GM12878 (cell line): ENCODE data around the gene CARD11. TPM values are rescaled to one million over a fixed set of nuclear protein-coding genes. Genes with fewer than 3 reads are reported as not detected.

Experiments used
- ATAC-seq: fragments of 200-7000 bp; cut with Tn5 transposase; 3 replicates; pipeline ENCODE4 v1.9.1; 2020; ENCODE audit warnings: mild to moderate bottlenecking, moderate library complexity
- BruUV-seq: library from RNA; stranded (reverse); fragments of 400-500 nt; replicated peaks from 2 replicates; lab custom pipeline; 2021; lab: Mats Ljungman, UMichigan
- CTCF ChIA-PET: fragments of 300-600 bp; sonication (Branson Sonifier 250); formaldehyde crosslinking; extraction: SDS; loops from one replicate; lab custom pipeline; 2021; ENCODE audit warnings: inconsistent platforms; lab: Yijun Ruan, JAX
- POLR2A ChIA-PET: fragments of 350-600 bp; formaldehyde crosslinking; extraction: SDS; loops from one replicate; lab custom pipeline; 2021; ENCODE audit warnings: inconsistent platforms; lab: Charles Lee
- RAD21 ChIA-PET: fragments of 300-600 bp; sonication (Branson Sonifier 250); formaldehyde crosslinking; loops from one replicate; lab custom pipeline; 2023; ENCODE audit warnings: antibody characterized with exemption; ENCODE audit not compliant: unreplicated experiment; lab: Charles Lee
- SMC1A ChIA-PET: fragments of 300-600 bp; sonication (Branson Sonifier 250); formaldehyde crosslinking; loops from one replicate; lab custom pipeline; 2023; ENCODE audit not compliant: unreplicated experiment, uncharacterized antibody; lab: Charles Lee
- DNase-seq: peaks from one replicate; pipeline ENCODE4 v3.0.0-alpha.2; 2011; ENCODE audit warnings: low read depth, low spot score
- FAIRE-seq: peaks from 3 replicates; lab custom pipeline; 2011; peaks lifted over from hg19 to GRCh38; lab: Jason Lieb, UNC
- H2AFZ ChIP-seq: 2 replicates; pipeline ENCODE4 v1.6.0; 2011; ENCODE audit warnings: low read depth, low read length, control low read depth; ENCODE audit not compliant: control insufficient read depth
- H3K27ac ChIP-seq: 2 replicates; pipeline ENCODE4 v1.5.1; 2011; ENCODE audit warnings: control low read depth; ENCODE audit not compliant: control insufficient read depth, insufficient read depth
- H3K27me3 ChIP-seq, 2 experiments: replicated peaks in 1 of 2; 2 replicates each; pipeline versions ENCODE4 v1.6.0 to v1.6.1; 2011; ENCODE audit warnings: low read length in 1 of 2; ENCODE audit not compliant: control insufficient read depth in 2 of 2, insufficient read depth in 2 of 2
- H3K36me3 ChIP-seq, 2 experiments: 2 replicates each; pipeline ENCODE4 v1.5.1; 2011; ENCODE audit warnings: low read length in 1 of 2; ENCODE audit not compliant: control insufficient read depth in 2 of 2, insufficient read depth in 2 of 2
- H3K4me1 ChIP-seq: 2 replicates; pipeline ENCODE4 v1.6.1; 2011; ENCODE audit warnings: mild to moderate bottlenecking, low read length, moderate library complexity, mixed read lengths; ENCODE audit not compliant: control insufficient read depth, insufficient read depth
- H3K4me2 ChIP-seq: 2 replicates; pipeline ENCODE4 v1.6.0; 2011; ENCODE audit warnings: control low read depth; ENCODE audit not compliant: control insufficient read depth, insufficient read depth
- H3K4me3 ChIP-seq: fragments of 200-600 bp; sonication (generic); 2 replicates; pipeline ENCODE4 v1.5.1; 2016
- H3K79me2 ChIP-seq: 2 replicates; pipeline ENCODE4 v1.6.0; 2011; ENCODE audit warnings: low read length; ENCODE audit not compliant: control insufficient read depth, insufficient read depth
- H3K9ac ChIP-seq: 2 replicates; pipeline ENCODE4 v1.8.0; 2011; ENCODE audit warnings: low read length, control low read depth, mixed read lengths; ENCODE audit not compliant: control insufficient read depth, insufficient read depth
- H3K9me3 ChIP-seq: replicated peaks from 3 replicates; pipeline ENCODE4 v1.5.1; 2011; ENCODE audit warnings: mild to moderate bottlenecking, low read length; ENCODE audit not compliant: control insufficient read depth, insufficient read depth
- H4K20me1 ChIP-seq: 2 replicates; pipeline ENCODE4 v1.6.0; 2011; ENCODE audit not compliant: control insufficient read depth, insufficient read depth
- BHLHE40 ChIP-seq, 2 experiments: fragments of 450-650 bp in 1 of 2; IDR thresholded peaks; 2 replicates each; pipeline ENCODE4 v1.6.1; 2011 to 2017; ENCODE audit warnings: low read depth in 2 of 2, borderline replicate concordance in 1 of 2, improper control_type of control experiment in 1 of 2, low read length in 1 of 2, mild to moderate bottlenecking in 1 of 2
- JUNB ChIP-seq: IDR thresholded peaks from 2 replicates; pipeline ENCODE4 v1.6.1; 2016; ENCODE audit warnings: antibody characterized with exemption, mild to moderate bottlenecking
- LARP7 ChIP-seq: fragments of 450-650 bp; IDR thresholded peaks from 2 replicates; pipeline ENCODE4 v1.6.1; 2017; ENCODE audit warnings: mild to moderate bottlenecking
- RCOR1 ChIP-seq: conservative IDR thresholded peaks from 2 replicates; pipeline ENCODE4 v1.6.1; 2012; ENCODE audit warnings: low read depth, low read length, improper control_type of control experiment
- SMARCA5 ChIP-seq: fragments of 450-650 bp; IDR thresholded peaks from 2 replicates; pipeline ENCODE4 v1.6.1; 2017; ENCODE audit warnings: mild to moderate bottlenecking
- YBX1 ChIP-seq: fragments of 450-650 bp; IDR thresholded peaks from 2 replicates; pipeline ENCODE4 v1.6.1; 2016; ENCODE audit warnings: antibody characterized with exemption
- ZBTB40 ChIP-seq: fragments of 450-650 bp; IDR thresholded peaks from 2 replicates; pipeline ENCODE4 v1.6.1; 2016; ENCODE audit warnings: mild to moderate bottlenecking, moderate library complexity, borderline replicate concordance
- WGBS: methylation state at CpG from one replicate; pipeline ENCODE4 v1.1.6; 2016; ENCODE audit warnings: low lambda C conversion rate; ENCODE audit not compliant: insufficient replicate concordance, insufficient coverage; ENCODE audit errors: missing lambda C conversion rate; 5-methylcytosine and 5-hydroxymethylcytosine counted together
- in situ Hi-C: fragments of 300-500 bp; cut with MboI; formaldehyde crosslinking; loops from 9 replicates; pipeline ENCODE4 v1.14.3; 2018; ENCODE audit warnings: mixed read lengths
- intact Hi-C: fragments of 100-400 bp; cut with micrococcal nuclease; formaldehyde crosslinking; loops from one replicate; pipeline ENCODE4 v1.14.2; 2022; ENCODE audit not compliant: unreplicated experiment
- polyA plus RNA-seq, 11 experiments: library from polyadenylated mRNA; depleted of rRNA in 4 of 11; unstranded in 6 of 11; stranded (reverse) in 5 of 11; fragments of >200 nt; fragmentation: Nextera tagmentation in 4 of 11; fragmentation: Illumina TruSeq in 1 of 11; extraction: Ambion mirVana in 4 of 11; extraction: Trizol in 1 of 11; gene quantifications; 1 replicate in 1 of 11; 2 replicates in 10 of 11; pipeline versions ENCODE4 v1.2.1 to v1.2.3, GENCODE V29; 2011 to 2016; ENCODE audit warnings: inconsistent platforms in 2 of 11, missing spikeins in 2 of 11, low read depth in 1 of 11
- total RNA-seq, 4 experiments: library from RNA; depleted of rRNA in 3 of 4; stranded (reverse); fragments of >200 nt in 3 of 4; fragmentation: Illumina TruSeq in 1 of 4; extraction: Trizol in 1 of 4; gene quantifications; 2 replicates each; pipeline versions ENCODE4 v1.2.1 to v1.2.3, GENCODE V29; 2013 to 2021
- TF ChIP-seq, protein P1 (sequence below): IDR thresholded peaks from 2 replicates; pipeline ENCODE4 v1.6.1; 2012; ENCODE audit warnings: low read length, inconsistent platforms
- TF ChIP-seq, protein P2 (sequence below): IDR thresholded peaks from 2 replicates; pipeline ENCODE4 v1.6.1; 2012; ENCODE audit warnings: improper control_type of control experiment, low read depth, low read length; ENCODE audit not compliant: insufficient replicate concordance

CARD11 gene
- total and polyA plus RNA-seq, 10 of the 15 experiments (the other 5 are each of a cell fraction or from before 2014, with no cell fraction given), result 0.27 to 72.0 (median 28.4) TPM

DNA sequence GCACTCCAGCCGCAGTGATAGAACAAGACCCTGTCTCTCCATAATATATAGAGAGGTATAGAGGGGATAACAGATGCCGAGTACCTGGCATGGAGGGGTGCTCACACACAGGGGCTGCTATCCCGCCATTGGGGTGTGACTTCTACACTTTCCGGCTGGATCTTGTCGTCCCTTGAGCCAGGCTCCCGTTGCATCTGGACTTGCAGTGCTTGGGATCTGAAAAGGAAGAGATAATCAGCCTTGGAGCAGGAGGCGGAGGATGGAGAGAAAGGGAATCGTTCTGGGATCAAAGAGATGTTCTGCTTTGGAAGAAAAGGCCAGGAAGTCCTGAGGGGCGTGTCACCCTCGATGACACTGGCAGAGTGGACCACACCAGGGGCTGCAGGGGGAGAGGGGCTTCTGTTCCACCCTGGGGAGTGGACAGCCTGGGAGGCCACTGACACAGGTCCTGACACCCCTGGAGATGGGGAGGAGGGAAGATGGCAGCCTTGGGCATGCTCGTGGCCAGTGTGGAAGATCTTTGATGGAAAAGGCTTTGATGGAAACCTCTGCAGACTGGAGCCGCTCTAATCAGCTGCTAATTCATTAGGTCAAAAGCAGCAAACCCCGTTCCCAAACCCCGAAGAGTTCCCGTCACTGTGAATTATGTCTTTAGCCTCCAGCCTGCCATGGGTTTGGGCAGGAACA is 85.1 kb downstream of the CARD11 start:
- Histone ChIP-seq H3K36me3 (peaks cover 9 to 23% of the 10 kb centered on the region in 2 experiments; a peak in 3 of 4 replicates), H3K4me3 (no peak overlapping the region), H4K20me1 (no peaks in the 10 kb centered on the region), H3K79me2 (no peaks in the 10 kb centered on the region), H3K4me2 (no peak overlapping the region), H2AFZ (no peak overlapping the region), H3K27me3 (no peaks in the 10 kb centered on the region), H3K9ac (no peak overlapping the region), H3K9me3 (no peaks in the 10 kb centered on the region), H3K4me1 (peaks cover 4% of the 10 kb centered on the region; the same call in 1 of the 2 replicates), H3K27ac (no peak overlapping the region)
- ATAC-seq, result no peak
- no TSS peak for BruUV-seq
- POLR2A ChIA-PET, result no interaction called here
- no peak for FAIRE-seq
- intact Hi-C loops (no loop called here), in situ Hi-C loops (no loop called here)
- no peak for DNase-seq
- RAD21 ChIA-PET, result no interaction called here
- SMC1A ChIA-PET, result no interaction called here
- CTCF ChIA-PET, result interaction anchor here (1.4 kb wide), 1 partner anchor 108 kb away, joined by 3 read pairs; no protein-coding TSS in a partner anchor
- WGBS, result 92% methylated on average over 15 of the region's 15 CpGs
- TF ChIP-seq LARP7 (no peak), JUNB (no peak), ZBTB40 (no peak), BHLHE40 (IDR thresholded peaks at IDR 0.05; ENCODE audit: borderline replicate concordance in 1 of 2, low read depth in 2 of 2, low read length in 1 of 2) (no peak), RCOR1 (no peak), YBX1 (no peak), SMARCA5 (no peak)
- TF ChIP-seq, protein P1, sequence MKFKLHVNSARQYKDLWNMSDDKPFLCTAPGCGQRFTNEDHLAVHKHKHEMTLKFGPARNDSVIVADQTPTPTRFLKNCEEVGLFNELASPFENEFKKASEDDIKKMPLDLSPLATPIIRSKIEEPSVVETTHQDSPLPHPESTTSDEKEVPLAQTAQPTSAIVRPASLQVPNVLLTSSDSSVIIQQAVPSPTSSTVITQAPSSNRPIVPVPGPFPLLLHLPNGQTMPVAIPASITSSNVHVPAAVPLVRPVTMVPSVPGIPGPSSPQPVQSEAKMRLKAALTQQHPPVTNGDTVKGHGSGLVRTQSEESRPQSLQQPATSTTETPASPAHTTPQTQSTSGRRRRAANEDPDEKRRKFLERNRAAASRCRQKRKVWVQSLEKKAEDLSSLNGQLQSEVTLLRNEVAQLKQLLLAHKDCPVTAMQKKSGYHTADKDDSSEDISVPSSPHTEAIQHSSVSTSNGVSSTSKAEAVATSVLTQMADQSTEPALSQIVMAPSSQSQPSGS, result no peak
- TF ChIP-seq, protein P2, sequence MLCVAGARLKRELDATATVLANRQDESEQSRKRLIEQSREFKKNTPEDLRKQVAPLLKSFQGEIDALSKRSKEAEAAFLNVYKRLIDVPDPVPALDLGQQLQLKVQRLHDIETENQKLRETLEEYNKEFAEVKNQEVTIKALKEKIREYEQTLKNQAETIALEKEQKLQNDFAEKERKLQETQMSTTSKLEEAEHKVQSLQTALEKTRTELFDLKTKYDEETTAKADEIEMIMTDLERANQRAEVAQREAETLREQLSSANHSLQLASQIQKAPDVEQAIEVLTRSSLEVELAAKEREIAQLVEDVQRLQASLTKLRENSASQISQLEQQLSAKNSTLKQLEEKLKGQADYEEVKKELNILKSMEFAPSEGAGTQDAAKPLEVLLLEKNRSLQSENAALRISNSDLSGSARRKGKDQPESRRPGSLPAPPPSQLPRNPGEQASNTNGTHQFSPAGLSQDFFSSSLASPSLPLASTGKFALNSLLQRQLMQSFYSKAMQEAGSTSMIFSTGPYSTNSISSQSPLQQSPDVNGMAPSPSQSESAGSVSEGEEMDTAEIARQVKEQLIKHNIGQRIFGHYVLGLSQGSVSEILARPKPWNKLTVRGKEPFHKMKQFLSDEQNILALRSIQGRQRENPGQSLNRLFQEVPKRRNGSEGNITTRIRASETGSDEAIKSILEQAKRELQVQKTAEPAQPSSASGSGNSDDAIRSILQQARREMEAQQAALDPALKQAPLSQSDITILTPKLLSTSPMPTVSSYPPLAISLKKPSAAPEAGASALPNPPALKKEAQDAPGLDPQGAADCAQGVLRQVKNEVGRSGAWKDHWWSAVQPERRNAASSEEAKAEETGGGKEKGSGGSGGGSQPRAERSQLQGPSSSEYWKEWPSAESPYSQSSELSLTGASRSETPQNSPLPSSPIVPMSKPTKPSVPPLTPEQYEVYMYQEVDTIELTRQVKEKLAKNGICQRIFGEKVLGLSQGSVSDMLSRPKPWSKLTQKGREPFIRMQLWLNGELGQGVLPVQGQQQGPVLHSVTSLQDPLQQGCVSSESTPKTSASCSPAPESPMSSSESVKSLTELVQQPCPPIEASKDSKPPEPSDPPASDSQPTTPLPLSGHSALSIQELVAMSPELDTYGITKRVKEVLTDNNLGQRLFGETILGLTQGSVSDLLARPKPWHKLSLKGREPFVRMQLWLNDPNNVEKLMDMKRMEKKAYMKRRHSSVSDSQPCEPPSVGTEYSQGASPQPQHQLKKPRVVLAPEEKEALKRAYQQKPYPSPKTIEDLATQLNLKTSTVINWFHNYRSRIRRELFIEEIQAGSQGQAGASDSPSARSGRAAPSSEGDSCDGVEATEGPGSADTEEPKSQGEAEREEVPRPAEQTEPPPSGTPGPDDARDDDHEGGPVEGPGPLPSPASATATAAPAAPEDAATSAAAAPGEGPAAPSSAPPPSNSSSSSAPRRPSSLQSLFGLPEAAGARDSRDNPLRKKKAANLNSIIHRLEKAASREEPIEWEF, result no peak
